ENCODE data around the gene TSEN34. TPM values are rescaled to one million over a fixed set of nuclear protein-coding genes. Genes with fewer than 3 reads are reported as not detected.
"Not testable (repeated sequence)": the region's sequence is repeated elsewhere in the genome, so short reads cannot be mapped to it uniquely, and the experiment has no call there.

TSEN34 gene
- total RNA-seq, 1 donor from 2014 or later: 52.6 TPM

- H3K4me3 Mint-ChIP-seq (ENCODE audit: unreplicated experiment); DNase-seq (ENCODE audit: low read depth); H3K4me3 ChIP-seq (ENCODE audit: insufficient read depth, low read depth, low read length); H3K9ac ChIP-seq (ENCODE audit: low read length); H3K79me2 ChIP-seq (ENCODE audit: insufficient read depth, low read length); H3K27ac Mint-ChIP-seq (ENCODE audit: unreplicated experiment); H3K27ac ChIP-seq (ENCODE audit: low read depth, low read length); FAIRE-seq; H3K9me3 ChIP-seq (ENCODE audit: insufficient read depth, low read depth, low read length); H3K27me3 Mint-ChIP-seq (ENCODE audit: low read depth, unreplicated experiment); H3K36me3 ChIP-seq (ENCODE audit: insufficient read depth, low read length); H2AFZ ChIP-seq (ENCODE audit: low read depth, low read length); H3K4me2 ChIP-seq (ENCODE audit: low read length); H3K9me3 Mint-ChIP-seq (ENCODE audit: unreplicated experiment); H3K27me3 ChIP-seq (ENCODE audit: insufficient read depth, low read length): not testable (repeated sequence)
- Mint-ChIP-seq H3K36me3 (ENCODE audit: low read depth, unreplicated experiment) (peaks cover 12% of the 10 kb centered on the region), H3K4me1 (ENCODE audit: low read depth, unreplicated experiment) (peaks cover 13% of the 10 kb centered on the region)
- Histone ChIP-seq H3K4me1 (ENCODE audit: insufficient read depth, low read length) (peaks cover 12% of the 10 kb centered on the region), H4K20me1 (ENCODE audit: insufficient read depth, low read length) (peaks cover 38% of the 10 kb centered on the region)
Measured at GRCh38 chr19:54214734-54215133, 23.6 kb downstream of the TSEN34 start.

DNA sequence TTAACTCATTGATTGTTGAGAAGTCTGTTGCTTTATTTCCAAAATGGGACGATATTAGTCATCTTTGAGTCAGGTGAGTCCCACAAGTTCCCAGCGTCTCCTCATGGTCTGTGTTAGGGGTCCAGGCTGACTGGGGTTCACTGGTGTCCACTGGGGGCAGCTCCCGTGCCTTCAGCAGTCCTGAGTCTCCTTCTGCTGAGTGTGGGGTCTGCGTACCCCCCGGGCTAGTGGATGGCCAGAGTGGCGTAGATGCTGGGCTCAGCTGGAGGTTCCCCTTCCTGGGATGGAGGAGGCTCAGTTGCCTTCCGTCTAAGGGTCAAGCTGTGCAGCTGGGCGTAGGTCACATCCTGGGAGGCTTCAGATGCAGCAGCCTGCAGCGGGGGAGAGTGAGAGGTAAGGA is 25.8 kb downstream of the TSEN34 start:
- Histone ChIP-seq H2AFZ (ENCODE audit: low read depth, low read length) (no peak overlapping the region), H3K9ac (ENCODE audit: low read length) (no peak overlapping the region), H4K20me1 (ENCODE audit: insufficient read depth, low read length) (peaks cover 18% of the 10 kb centered on the region), H3K9me3 (ENCODE audit: insufficient read depth, low read depth, low read length) (no peaks in the 10 kb centered on the region), H3K4me1 (ENCODE audit: insufficient read depth, low read length) (no peaks in the 10 kb centered on the region), H3K27me3 (ENCODE audit: insufficient read depth, low read length) (no peaks in the 10 kb centered on the region), H3K4me3 (ENCODE audit: insufficient read depth, low read depth, low read length) (no peak overlapping the region), H3K4me2 (ENCODE audit: low read length) (no peak overlapping the region), H3K36me3 (ENCODE audit: insufficient read depth, low read length) (no peaks in the 10 kb centered on the region), H3K27ac (ENCODE audit: low read depth, low read length) (no peak overlapping the region), H3K79me2 (ENCODE audit: insufficient read depth, low read length) (no peaks in the 10 kb centered on the region)
- FAIRE-seq: no peak
- Mint-ChIP-seq H3K4me1 (ENCODE audit: low read depth, unreplicated experiment) (no peaks in the 10 kb centered on the region), H3K36me3 (ENCODE audit: low read depth, unreplicated experiment) (peaks cover 8% of the 10 kb centered on the region), H3K27ac (ENCODE audit: unreplicated experiment) (no peak overlapping the region), H3K27me3 (ENCODE audit: low read depth, unreplicated experiment) (peaks cover 1% of the 10 kb centered on the region), H3K4me3 (ENCODE audit: unreplicated experiment) (no peak overlapping the region), H3K9me3 (ENCODE audit: unreplicated experiment) (no peaks in the 10 kb centered on the region)
- TF ChIP-seq CTCF (IDR thresholded peaks at IDR 0.05; ENCODE audit: insufficient read depth, low read depth, low read length) (no peak), EZH2 (IDR thresholded peaks at IDR 0.05; ENCODE audit: insufficient read depth, low read length) (no peak)
- no peak for DNase-seq (ENCODE audit: low read depth)

- not testable (repeated sequence) for H3K36me3 Mint-ChIP-seq (ENCODE audit: low read depth, unreplicated experiment); H3K4me3 ChIP-seq (ENCODE audit: insufficient read depth, low read depth, low read length); H3K27me3 Mint-ChIP-seq (ENCODE audit: low read depth, unreplicated experiment); DNase-seq (ENCODE audit: low read depth); H3K4me3 Mint-ChIP-seq (ENCODE audit: unreplicated experiment); H3K4me1 Mint-ChIP-seq (ENCODE audit: low read depth, unreplicated experiment); FAIRE-seq; H3K27ac Mint-ChIP-seq (ENCODE audit: unreplicated experiment); H3K27me3 ChIP-seq (ENCODE audit: insufficient read depth, low read length); H3K9me3 Mint-ChIP-seq (ENCODE audit: unreplicated experiment); H3K36me3 ChIP-seq (ENCODE audit: insufficient read depth, low read length); H3K4me2 ChIP-seq (ENCODE audit: low read length); H3K79me2 ChIP-seq (ENCODE audit: insufficient read depth, low read length); H3K9ac ChIP-seq (ENCODE audit: low read length); H3K27ac ChIP-seq (ENCODE audit: low read depth, low read length); H3K4me1 ChIP-seq (ENCODE audit: insufficient read depth, low read length); H2AFZ ChIP-seq (ENCODE audit: low read depth, low read length); H3K9me3 ChIP-seq (ENCODE audit: insufficient read depth, low read depth, low read length)
- peaks cover 10% of the 10 kb centered on the region for H4K20me1 ChIP-seq (ENCODE audit: insufficient read depth, low read length)
Measured at GRCh38 chr19:54217517-54218247, 26.6 kb downstream of the TSEN34 start.

Data from astrocyte (in vitro differentiated cells and primary cell).